Neural cell (in vitro differentiated cells): Measurements from ENCODE around the gene LECT2. TPM values are rescaled to one million over a fixed set of nuclear protein-coding genes. Genes with fewer than 3 reads are reported as not detected.

Source experiments
- H2AFZ ChIP-seq: fragments of 200-600, 300-800 bp; sonication (generic), shearing (Covaris generic); 2 replicates; pipeline ENCODE4 v1.6.0; 2014; ENCODE audit warnings: low read depth, mild to moderate bottlenecking, antibody characterized with exemption, low read length, moderate library complexity
- H3F3A ChIP-seq: fragments of 200-600 bp; shearing (Covaris generic); 2 replicates; pipeline ENCODE4 v1.6.1; 2016; ENCODE audit warnings: mild to moderate bottlenecking, moderate library complexity, mixed read lengths, antibody characterized with exemption, low read length; ENCODE audit not compliant: insufficient read depth, poor library complexity, severe bottlenecking
- H3K27ac ChIP-seq: fragments of 200-600, 300-800 bp; sonication (generic), shearing (Covaris generic); 2 replicates; pipeline ENCODE4 v1.5.1; 2014; ENCODE audit warnings: mild to moderate bottlenecking, low read length, moderate library complexity
- H3K27me3 ChIP-seq: fragments of 300-800, 200-600 bp; sonication (generic), shearing (Covaris generic); 2 replicates; pipeline ENCODE4 v1.6.0; 2014; ENCODE audit warnings: mild to moderate bottlenecking, low read depth, low read length, moderate library complexity; ENCODE audit not compliant: insufficient read depth
- H3K36me3 ChIP-seq: fragments of 300-800, 200-600 bp; sonication (generic), shearing (Covaris generic); 2 replicates; pipeline ENCODE4 v1.5.1; 2014; ENCODE audit warnings: mild to moderate bottlenecking, antibody characterized with exemption, low read length, moderate library complexity; ENCODE audit not compliant: insufficient read depth
- H3K4me2 ChIP-seq: fragments of 300-800, 200-600 bp; sonication (generic), shearing (Covaris generic); 2 replicates; pipeline ENCODE4 v1.6.0; 2014; ENCODE audit warnings: mild to moderate bottlenecking, low read length
- H3K4me3 ChIP-seq: fragments of 300-800, 200-600 bp; sonication (generic), shearing (Covaris generic); 2 replicates; pipeline ENCODE4 v1.5.1; 2014; ENCODE audit warnings: mild to moderate bottlenecking, low read length, moderate library complexity
- H3K79me2 ChIP-seq: fragments of 200-600 bp; shearing (Covaris generic); replicated peaks from 2 replicates; pipeline ENCODE4 v1.6.0; 2014; ENCODE audit warnings: mild to moderate bottlenecking, low read length, moderate library complexity; ENCODE audit not compliant: insufficient read depth
- H3K9ac ChIP-seq: fragments of 300-800, 200-600 bp; sonication (generic), shearing (Covaris generic); 2 replicates; pipeline ENCODE4 v1.6.1; 2016; ENCODE audit warnings: mild to moderate bottlenecking, low read length, mixed read lengths
- H3K9me2 ChIP-seq: fragments of 200-600 bp; shearing (Covaris generic); 2 replicates; pipeline ENCODE4 v1.6.1; 2016; ENCODE audit warnings: mild to moderate bottlenecking, low read length, mixed read lengths; ENCODE audit not compliant: insufficient read depth
- H3K9me3 ChIP-seq: fragments of 200-600, 300-800 bp; sonication (generic), shearing (Covaris generic); 2 replicates; pipeline ENCODE4 v1.6.1; 2016; ENCODE audit warnings: mild to moderate bottlenecking, mixed run types, low read length, moderate library complexity, mixed read lengths
- H4K20me1 ChIP-seq: fragments of 200-600 bp; shearing (Covaris generic); 2 replicates; pipeline ENCODE4 v1.6.1; 2016; ENCODE audit warnings: mild to moderate bottlenecking, mixed run types; ENCODE audit not compliant: insufficient read depth
- EP300 ChIP-seq: fragments of 450-650 bp; conservative IDR thresholded peaks from 2 replicates; pipeline ENCODE4 v1.6.1; 2014; ENCODE audit warnings: antibody characterized with exemption, mild to moderate bottlenecking, moderate library complexity; ENCODE audit not compliant: poor library complexity, severe bottlenecking
- EZH2 ChIP-seq: fragments of 200-600, 300-800 bp; shearing (Covaris generic), sonication (generic); IDR thresholded peaks from 2 replicates; pipeline ENCODE4 v1.6.1; 2014; ENCODE audit warnings: antibody characterized with exemption, low read length, borderline replicate concordance, mild to moderate bottlenecking; ENCODE audit not compliant: insufficient read depth, poor library complexity, severe bottlenecking
- MXI1 ChIP-seq: fragments of 450-650 bp; conservative IDR thresholded peaks from 2 replicates; pipeline ENCODE4 v1.6.1; 2014; ENCODE audit warnings: antibody characterized with exemption, mild to moderate bottlenecking; ENCODE audit not compliant: poor library complexity, severe bottlenecking
- POLR2AphosphoS5 ChIP-seq: IDR thresholded peaks from 2 replicates; pipeline ENCODE4 v1.6.1; 2012
- RAD21 ChIP-seq: fragments of 450-650 bp; conservative IDR thresholded peaks from 2 replicates; pipeline ENCODE4 v1.6.1; 2014; ENCODE audit warnings: antibody characterized with exemption, mild to moderate bottlenecking, moderate library complexity
- SMC3 ChIP-seq: fragments of 450-650 bp; conservative IDR thresholded peaks from 2 replicates; pipeline ENCODE4 v1.6.1; 2014; ENCODE audit warnings: antibody characterized with exemption, mild to moderate bottlenecking, moderate library complexity; ENCODE audit not compliant: poor library complexity
- TAF1 ChIP-seq: IDR thresholded peaks from 2 replicates; pipeline ENCODE4 v1.6.1; 2012; ENCODE audit warnings: low read depth
- polyA plus RNA-seq: library from polyadenylated mRNA; depleted of rRNA; stranded (reverse); fragments of >200 nt; gene quantifications from 2 replicates; pipeline ENCODE4 v1.2.3, GENCODE V29; 2014
- TF ChIP-seq, protein P1 (sequence below): IDR thresholded peaks from 2 replicates; pipeline ENCODE4 v1.6.1; 2012; ENCODE audit warnings: borderline replicate concordance
- TF ChIP-seq, protein P2 (sequence below): fragments of 450-650 bp; IDR thresholded peaks from 2 replicates; pipeline ENCODE4 v1.5.1; 2014; ENCODE audit warnings: antibody characterized with exemption, mild to moderate bottlenecking, moderate library complexity; ENCODE audit not compliant: poor library complexity, severe bottlenecking

Gene LECT2
- polyA plus RNA-seq, 1 donor from 2014 or later = not detected

DNA sequence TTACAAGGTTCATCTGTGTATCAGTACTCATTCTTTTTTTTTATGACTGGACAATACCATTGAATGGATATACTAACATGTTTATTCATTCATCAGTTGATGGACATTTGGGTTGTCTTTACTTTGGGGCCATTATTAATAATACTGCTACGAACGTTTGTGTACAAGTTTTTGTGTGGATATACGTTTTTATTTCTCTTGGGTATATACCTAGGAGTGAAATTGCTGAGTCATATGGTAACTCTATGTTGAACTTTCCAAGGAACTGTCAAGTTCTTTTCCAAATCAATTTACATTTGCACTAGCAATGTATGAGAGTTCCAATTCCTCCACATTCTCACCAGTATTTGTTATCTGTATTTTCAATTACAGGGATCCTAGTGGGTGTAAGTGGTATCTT lies 12.0 kb upstream of the LECT2 start:
- Histone ChIP-seq H4K20me1 (no peaks in the 10 kb centered on the region), H3F3A (no peaks in the 10 kb centered on the region), H3K9me3 (no peaks in the 10 kb centered on the region), H3K79me2 (no peaks in the 10 kb centered on the region), H3K4me2 (no peak overlapping the region), H3K27me3 (no peaks in the 10 kb centered on the region), H3K9ac (no peak overlapping the region), H2AFZ (no peak overlapping the region), H3K36me3 (no peaks in the 10 kb centered on the region), H3K27ac (no peak overlapping the region), H3K4me3 (no peak overlapping the region), H3K9me2 (no peaks in the 10 kb centered on the region)
- TF ChIP-seq, protein P1, sequence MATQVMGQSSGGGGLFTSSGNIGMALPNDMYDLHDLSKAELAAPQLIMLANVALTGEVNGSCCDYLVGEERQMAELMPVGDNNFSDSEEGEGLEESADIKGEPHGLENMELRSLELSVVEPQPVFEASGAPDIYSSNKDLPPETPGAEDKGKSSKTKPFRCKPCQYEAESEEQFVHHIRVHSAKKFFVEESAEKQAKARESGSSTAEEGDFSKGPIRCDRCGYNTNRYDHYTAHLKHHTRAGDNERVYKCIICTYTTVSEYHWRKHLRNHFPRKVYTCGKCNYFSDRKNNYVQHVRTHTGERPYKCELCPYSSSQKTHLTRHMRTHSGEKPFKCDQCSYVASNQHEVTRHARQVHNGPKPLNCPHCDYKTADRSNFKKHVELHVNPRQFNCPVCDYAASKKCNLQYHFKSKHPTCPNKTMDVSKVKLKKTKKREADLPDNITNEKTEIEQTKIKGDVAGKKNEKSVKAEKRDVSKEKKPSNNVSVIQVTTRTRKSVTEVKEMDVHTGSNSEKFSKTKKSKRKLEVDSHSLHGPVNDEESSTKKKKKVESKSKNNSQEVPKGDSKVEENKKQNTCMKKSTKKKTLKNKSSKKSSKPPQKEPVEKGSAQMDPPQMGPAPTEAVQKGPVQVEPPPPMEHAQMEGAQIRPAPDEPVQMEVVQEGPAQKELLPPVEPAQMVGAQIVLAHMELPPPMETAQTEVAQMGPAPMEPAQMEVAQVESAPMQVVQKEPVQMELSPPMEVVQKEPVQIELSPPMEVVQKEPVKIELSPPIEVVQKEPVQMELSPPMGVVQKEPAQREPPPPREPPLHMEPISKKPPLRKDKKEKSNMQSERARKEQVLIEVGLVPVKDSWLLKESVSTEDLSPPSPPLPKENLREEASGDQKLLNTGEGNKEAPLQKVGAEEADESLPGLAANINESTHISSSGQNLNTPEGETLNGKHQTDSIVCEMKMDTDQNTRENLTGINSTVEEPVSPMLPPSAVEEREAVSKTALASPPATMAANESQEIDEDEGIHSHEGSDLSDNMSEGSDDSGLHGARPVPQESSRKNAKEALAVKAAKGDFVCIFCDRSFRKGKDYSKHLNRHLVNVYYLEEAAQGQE = no peak
- TF ChIP-seq POLR2AphosphoS5 = no peak
- TF ChIP-seq SMC3 = no peak
- no peak for TF ChIP-seq TAF1
- no peak for TF ChIP-seq EP300
- TF ChIP-seq, protein P2, sequence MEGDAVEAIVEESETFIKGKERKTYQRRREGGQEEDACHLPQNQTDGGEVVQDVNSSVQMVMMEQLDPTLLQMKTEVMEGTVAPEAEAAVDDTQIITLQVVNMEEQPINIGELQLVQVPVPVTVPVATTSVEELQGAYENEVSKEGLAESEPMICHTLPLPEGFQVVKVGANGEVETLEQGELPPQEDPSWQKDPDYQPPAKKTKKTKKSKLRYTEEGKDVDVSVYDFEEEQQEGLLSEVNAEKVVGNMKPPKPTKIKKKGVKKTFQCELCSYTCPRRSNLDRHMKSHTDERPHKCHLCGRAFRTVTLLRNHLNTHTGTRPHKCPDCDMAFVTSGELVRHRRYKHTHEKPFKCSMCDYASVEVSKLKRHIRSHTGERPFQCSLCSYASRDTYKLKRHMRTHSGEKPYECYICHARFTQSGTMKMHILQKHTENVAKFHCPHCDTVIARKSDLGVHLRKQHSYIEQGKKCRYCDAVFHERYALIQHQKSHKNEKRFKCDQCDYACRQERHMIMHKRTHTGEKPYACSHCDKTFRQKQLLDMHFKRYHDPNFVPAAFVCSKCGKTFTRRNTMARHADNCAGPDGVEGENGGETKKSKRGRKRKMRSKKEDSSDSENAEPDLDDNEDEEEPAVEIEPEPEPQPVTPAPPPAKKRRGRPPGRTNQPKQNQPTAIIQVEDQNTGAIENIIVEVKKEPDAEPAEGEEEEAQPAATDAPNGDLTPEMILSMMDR = no peak
- TF ChIP-seq MXI1 = no peak
- no peak for TF ChIP-seq EZH2
- TF ChIP-seq RAD21 = no peak

DNA sequence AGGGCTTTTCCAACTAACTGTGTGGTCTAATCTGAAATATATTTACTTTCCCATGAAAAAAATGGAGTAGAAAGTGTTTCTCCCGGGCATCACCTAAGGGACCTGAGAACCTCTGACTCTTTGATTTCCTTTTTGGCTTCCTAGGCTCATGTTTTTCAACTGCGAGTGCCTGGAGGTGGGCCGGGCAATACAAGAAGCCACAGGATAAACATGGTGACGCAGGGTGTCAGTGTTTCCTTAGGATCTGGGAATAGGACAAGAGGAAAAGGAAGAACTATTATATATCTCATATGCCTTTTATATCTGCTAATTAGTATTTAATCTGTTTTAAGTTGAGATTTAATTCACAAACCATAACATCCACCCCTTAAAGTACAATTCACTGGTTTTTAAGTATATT lies 11.4 kb upstream of the LECT2 start:
- H2AFZ ChIP-seq = no peak overlapping the region
- H3K9me2 ChIP-seq = no peaks in the 10 kb centered on the region
- H3F3A ChIP-seq = no peaks in the 10 kb centered on the region
- H3K4me3 ChIP-seq = no peak overlapping the region
- H3K27me3 ChIP-seq = no peaks in the 10 kb centered on the region
- H3K9me3 ChIP-seq = no peaks in the 10 kb centered on the region
- no peaks in the 10 kb centered on the region for H3K79me2 ChIP-seq
- no peak overlapping the region for H3K4me2 ChIP-seq
- TF ChIP-seq EP300 (no peak), TAF1 (no peak), POLR2AphosphoS5 (no peak), EZH2 (no peak), SMC3 (no peak), MXI1 (no peak)
- TF ChIP-seq, protein P2 = no peak
- TF ChIP-seq, protein P1 = no peak
- H3K36me3 ChIP-seq = no peaks in the 10 kb centered on the region
- no peak overlapping the region for H3K9ac ChIP-seq
- H3K27ac ChIP-seq = no peak overlapping the region
- H4K20me1 ChIP-seq = no peaks in the 10 kb centered on the region
